ENCODE measurements around the gene SFN. TPM values are rescaled to one million over a fixed set of nuclear protein-coding genes. Genes with fewer than 3 reads are reported as not detected.

The SFN gene
- polyA plus RNA-seq: 100 to 1,000 TPM in 2 of 4 donors, 10 to 100 TPM in 1, 1 to 10 TPM in 1; 3.3 to 137 (median 97.8) TPM
- long read RNA-seq, donor 1: 0 reads
- long read RNA-seq, donor 2, transcript SFN-201 (1 exons, 1,320 nt): major isoform, 7 of 7 reads
- long read RNA-seq, donor 2, partial matches to known transcripts: 0 of 7 reads
- long read RNA-seq, donor 2, other reads (novel, unspliced or antisense): 0 of 7 reads
- long read RNA-seq, donor 3, transcript SFN-201 (1 exons, 1,320 nt): major isoform, 17 of 17 reads
- long read RNA-seq, donor 3, partial matches to known transcripts: 0 of 17 reads
- long read RNA-seq, donor 3, other reads (novel, unspliced or antisense): 0 of 17 reads
- long read RNA-seq, donor 4: 0 reads
- long read RNA-seq, donor 5: 0 reads
- long read RNA-seq, donor 6, transcript SFN-201 (1 exons, 1,320 nt): major isoform, 14 of 14 reads
- long read RNA-seq, donor 6, partial matches to known transcripts: 0 of 14 reads
- long read RNA-seq, donor 6, other reads (novel, unspliced or antisense): 0 of 14 reads
- long read RNA-seq, donor 7: 0 reads
- long read RNA-seq, donor 8, transcript SFN-201 (1 exons, 1,320 nt): major isoform, 25 of 25 reads
- long read RNA-seq, donor 8, partial matches to known transcripts: 0 of 25 reads
- long read RNA-seq, donor 8, other reads (novel, unspliced or antisense): 0 of 25 reads
- long read RNA-seq, donor 9, partial matches to known transcripts: 0 of 1 reads
- long read RNA-seq, donor 9, other reads (novel, unspliced or antisense): 0 of 1 reads
- long read RNA-seq, donor 10, transcript SFN-201 (1 exons, 1,320 nt): major isoform, 17 of 17 reads
- long read RNA-seq, donor 10, partial matches to known transcripts: 0 of 17 reads
- long read RNA-seq, donor 10, other reads (novel, unspliced or antisense): 0 of 17 reads

- Histone ChIP-seq H3K9me3 (ENCODE audit: control insufficient read depth in 2 of 2, insufficient read depth in 1 of 2, low read depth in 1 of 2, low read length in 1 of 2) (no peaks in the 10 kb centered on the region), H3K4me1 (ENCODE audit: control insufficient read depth in 3 of 3, insufficient read depth in 2 of 3, low read depth in 1 of 3, low read length in 2 of 3) (peaks cover 0 to 26% (median 0%) of the 10 kb centered on the region in 3 donors), H3K4me3 (ENCODE audit: low read depth in 1 of 3, low read length in 3 of 3) (peak within 1 kb of the TSS; percentile 43 to 79 (median 64)), H3K27ac (ENCODE audit: low read depth in 1 of 3, low read length in 2 of 3) (peak within 1 kb of the TSS; percentile 93 to 96 (median 94)), H3K36me3 (ENCODE audit: control insufficient read depth in 3 of 3, insufficient read depth in 2 of 3, low read depth in 1 of 3, low read length in 3 of 3) (peaks cover 0 to 9% (median 0%) of the 10 kb centered on the region in 3 donors), H3K27me3 (ENCODE audit: control insufficient read depth in 3 of 3, insufficient read depth in 3 of 3, low read length in 3 of 3) (no peaks in the 10 kb centered on the region)
- DNase-seq (peak; percentile 94 to 99), FAIRE-seq (no peak)
- WGBS, 3 donors: 12 to 71% (median 38%) methylated on average over 36 to 37 of the region's 37 CpGs
Observed at GRCh38 chr1:26862781-26863684, at the start of gene SFN. Gene SFN, plus strand, starts transcription at chr1:26863149. Its CDS starts 64 bp downstream, at chr1:26863213.

- 88 to 93% (median 90%) methylated on average over 2 of the region's 2 CpGs for WGBS, 3 donors
- H3K27ac ChIP-seq (ENCODE audit: low read depth in 1 of 3, low read length in 2 of 3): no peak overlapping the region
- FAIRE-seq: no peak
Observed at GRCh38 chr1:26814377-26814776, 48.6 kb upstream of the SFN start.

GRCh38 chr1:26814893-26815292 lies 48.1 kb upstream of the SFN start:
- H3K9me3 ChIP-seq (ENCODE audit: control insufficient read depth in 2 of 2, insufficient read depth in 1 of 2, low read depth in 1 of 2, low read length in 1 of 2): peaks cover 0 to 6% of the 10 kb centered on the region in 2 donors
- DNase-seq: no peak
- WGBS, 3 donors: 87 to 89% (median 88%) methylated on average over 3 of the region's 3 CpGs
- no peaks in the 10 kb centered on the region for H3K36me3 ChIP-seq (ENCODE audit: control insufficient read depth in 3 of 3, insufficient read depth in 2 of 3, low read depth in 1 of 3, low read length in 3 of 3)
- no peaks in the 10 kb centered on the region for H3K27me3 ChIP-seq (ENCODE audit: control insufficient read depth in 3 of 3, insufficient read depth in 3 of 3, low read length in 3 of 3)
- H3K27ac ChIP-seq (ENCODE audit: low read depth in 1 of 3, low read length in 2 of 3): no peak overlapping the region
- H3K4me3 ChIP-seq (ENCODE audit: low read depth in 1 of 3, low read length in 3 of 3): no peak overlapping the region
- H3K4me1 ChIP-seq (ENCODE audit: control insufficient read depth in 3 of 3, insufficient read depth in 2 of 3, low read depth in 1 of 3, low read length in 2 of 3): no peaks in the 10 kb centered on the region
- FAIRE-seq: no peak

More at GRCh38 chr1:26814377-26814776, 48.6 kb upstream of the SFN start:
- Histone ChIP-seq H3K4me3 (ENCODE audit: low read depth in 1 of 3, low read length in 3 of 3) (no peak overlapping the region), H3K27me3 (ENCODE audit: control insufficient read depth in 3 of 3, insufficient read depth in 3 of 3, low read length in 3 of 3) (no peaks in the 10 kb centered on the region), H3K36me3 (ENCODE audit: control insufficient read depth in 3 of 3, insufficient read depth in 2 of 3, low read depth in 1 of 3, low read length in 3 of 3) (no peaks in the 10 kb centered on the region), H3K9me3 (ENCODE audit: control insufficient read depth in 2 of 2, insufficient read depth in 1 of 2, low read depth in 1 of 2, low read length in 1 of 2) (peaks cover 0 to 6% of the 10 kb centered on the region in 2 donors), H3K4me1 (ENCODE audit: control insufficient read depth in 3 of 3, insufficient read depth in 2 of 3, low read depth in 1 of 3, low read length in 2 of 3) (no peaks in the 10 kb centered on the region)
- no peak for DNase-seq

- Histone ChIP-seq H3K4me1 (ENCODE audit: control insufficient read depth in 3 of 3, insufficient read depth in 2 of 3, low read depth in 1 of 3, low read length in 2 of 3) (peaks cover 0 to 1% (median 0%) of the 10 kb centered on the region in 3 donors), H3K9me3 (ENCODE audit: control insufficient read depth in 2 of 2, insufficient read depth in 1 of 2, low read depth in 1 of 2, low read length in 1 of 2) (no peaks in the 10 kb centered on the region), H3K27ac (ENCODE audit: low read depth in 1 of 3, low read length in 2 of 3) (peak overlapping the region in 1 of 3 donors; percentile 3), H3K27me3 (ENCODE audit: control insufficient read depth in 3 of 3, insufficient read depth in 3 of 3, low read length in 3 of 3) (no peaks in the 10 kb centered on the region), H3K36me3 (ENCODE audit: control insufficient read depth in 3 of 3, insufficient read depth in 2 of 3, low read depth in 1 of 3, low read length in 3 of 3) (no peaks in the 10 kb centered on the region), H3K4me3 (ENCODE audit: low read depth in 1 of 3, low read length in 3 of 3) (no peak overlapping the region)
- 48 to 56% (median 53%) methylated on average over 4 of the region's 4 CpGs for WGBS, 3 donors
- DNase-seq: peak in 1 of 2 donors; percentile 37
- no peak for FAIRE-seq
Observed at GRCh38 chr1:26820784-26821269, 42.1 kb upstream of the SFN start.

- Histone ChIP-seq H3K27ac (ENCODE audit: low read depth in 1 of 3, low read length in 2 of 3) (no peak overlapping the region), H3K36me3 (ENCODE audit: control insufficient read depth in 3 of 3, insufficient read depth in 2 of 3, low read depth in 1 of 3, low read length in 3 of 3) (no peaks in the 10 kb centered on the region), H3K9me3 (ENCODE audit: control insufficient read depth in 2 of 2, insufficient read depth in 1 of 2, low read depth in 1 of 2, low read length in 1 of 2) (no peaks in the 10 kb centered on the region), H3K4me3 (ENCODE audit: low read depth in 1 of 3, low read length in 3 of 3) (no peak overlapping the region), H3K27me3 (ENCODE audit: control insufficient read depth in 3 of 3, insufficient read depth in 3 of 3, low read length in 3 of 3) (no peaks in the 10 kb centered on the region), H3K4me1 (ENCODE audit: control insufficient read depth in 3 of 3, insufficient read depth in 2 of 3, low read depth in 1 of 3, low read length in 2 of 3) (peaks cover 4 to 12% (median 6%) of the 10 kb centered on the region in 3 donors)
- WGBS, 3 donors: 93 to 99% (median 96%) methylated on average over 4 of the region's 4 CpGs
- FAIRE-seq: no peak
- peak in 1 of 2 donors; percentile 25 for DNase-seq
Observed at GRCh38 chr1:26822737-26823395, 40.1 kb upstream of the SFN start.

- DNase-seq (peak in 1 of 2 donors; percentile 57), FAIRE-seq (no peak)
- Histone ChIP-seq H3K27me3 (ENCODE audit: control insufficient read depth in 3 of 3, insufficient read depth in 3 of 3, low read length in 3 of 3) (no peaks in the 10 kb centered on the region), H3K36me3 (ENCODE audit: control insufficient read depth in 3 of 3, insufficient read depth in 2 of 3, low read depth in 1 of 3, low read length in 3 of 3) (peaks cover 0 to 11% (median 0%) of the 10 kb centered on the region in 3 donors), H3K4me1 (ENCODE audit: control insufficient read depth in 3 of 3, insufficient read depth in 2 of 3, low read depth in 1 of 3, low read length in 2 of 3) (peaks cover 5 to 16% (median 11%) of the 10 kb centered on the region in 3 donors), H3K4me3 (ENCODE audit: low read depth in 1 of 3, low read length in 3 of 3) (no peak overlapping the region), H3K27ac (ENCODE audit: low read depth in 1 of 3, low read length in 2 of 3) (no peak overlapping the region), H3K9me3 (ENCODE audit: control insufficient read depth in 2 of 2, insufficient read depth in 1 of 2, low read depth in 1 of 2, low read length in 1 of 2) (no peaks in the 10 kb centered on the region)
- WGBS, 3 donors: 29 to 75% (median 48%) methylated on average over 3 of the region's 3 CpGs
Observed at GRCh38 chr1:26824731-26825130, 38.2 kb upstream of the SFN start.

GRCh38 chr1:26826261-26827105 lies 36.5 kb upstream of the SFN start, which contains the start of gene ZDHHC18:
Gene ZDHHC18, plus strand, starts transcription at chr1:26826688. Its CDS starts 117 bp downstream, at chr1:26826805.
- H3K27ac ChIP-seq (ENCODE audit: low read depth in 1 of 3, low read length in 2 of 3): peak within 1 kb of the TSS; percentile 56 to 90 (median 61)
- peak within 1 kb of the TSS; percentile 72 to 83 (median 83) for H3K4me3 ChIP-seq (ENCODE audit: low read depth in 1 of 3, low read length in 3 of 3)
- peaks cover 5 to 16% (median 11%) of the 10 kb centered on the region in 3 donors for H3K4me1 ChIP-seq (ENCODE audit: control insufficient read depth in 3 of 3, insufficient read depth in 2 of 3, low read depth in 1 of 3, low read length in 2 of 3)
- whole genome bisulfite sequencing, 3 donors: 1% methylated on average over 50 to 107 of the region's 107 CpGs
- FAIRE-seq: no peak
- H3K36me3 ChIP-seq (ENCODE audit: control insufficient read depth in 3 of 3, insufficient read depth in 2 of 3, low read depth in 1 of 3, low read length in 3 of 3): peaks cover 0 to 19% (median 0%) of the 10 kb centered on the region in 3 donors
- no peaks in the 10 kb centered on the region for H3K27me3 ChIP-seq (ENCODE audit: control insufficient read depth in 3 of 3, insufficient read depth in 3 of 3, low read length in 3 of 3)
- no peaks in the 10 kb centered on the region for H3K9me3 ChIP-seq (ENCODE audit: control insufficient read depth in 2 of 2, insufficient read depth in 1 of 2, low read depth in 1 of 2, low read length in 1 of 2)
- peak; percentile 77 to 89 for DNase-seq
